Motor neuron (in vitro differentiated cells): ENCODE results near the gene PHF12. TPM values are rescaled to one million over a fixed set of nuclear protein-coding genes. Genes with fewer than 3 reads are reported as not detected.

Source experiments
- ATAC-seq, 8 experiments: fragments of 200-7000 bp; cut with Tn5 transposase; replicated peaks in 6 of 8; 2 replicates each; pipeline ENCODE4 v1.8.0; 2021; ENCODE audit warnings: mild to moderate bottlenecking in 8 of 8, moderate library complexity in 8 of 8
- H3K27ac ChIP-seq, 2 donors: fragments of 250-450 bp; sonication (Bioruptor Pico); 2 replicates each; pipeline ENCODE4 v1.9.0; 2021; ENCODE audit warnings: antibody characterized with exemption in 2 of 2, mild to moderate bottlenecking in 2 of 2, moderate library complexity in 1 of 2
- H3K4me1 ChIP-seq, 2 donors: fragments of 250-450 bp; sonication (Bioruptor Pico); replicated peaks in 1 of 2; 2 replicates each; pipeline ENCODE4 v1.6.1; 2021; ENCODE audit warnings: antibody characterized with exemption in 2 of 2, mild to moderate bottlenecking in 2 of 2, moderate library complexity in 1 of 2
- H3K4me3 ChIP-seq, 5 donors: fragments of 250-450 bp; sonication (Bioruptor Pico); 2 replicates each; pipeline ENCODE4 v1.9.0; 2021; ENCODE audit warnings: antibody characterized with exemption in 5 of 5, mild to moderate bottlenecking in 5 of 5, moderate library complexity in 4 of 5
- WGBS, 10 experiments: fragments of 450-650 bp; shearing (Covaris generic); methylation state at CpG; one replicate each; pipeline ENCODE4 v1.0.0; 2022; 5-methylcytosine and 5-hydroxymethylcytosine counted together
- in situ Hi-C, 9 experiments: fragments of 400-800 bp; cut with MboI; loops; one replicate each; pipeline ENCODE4 v1.15.0; 2021; ENCODE audit warnings: low sequenced_read_pairs in 9 of 9, low pct_unique_long_range_greater_than_20kb in 2 of 9; ENCODE audit not compliant: unreplicated experiment in 9 of 9
- total RNA-seq, 8 experiments: library from RNA; unstranded; fragments of 300-600 nt; gene quantifications; 2 replicates each; pipeline versions ENCODE4 v1.2.3 to v1.2.4, GENCODE V29; 2022

PHF12 gene
- total RNA-seq, 8 experiments from 2014 or later, result 9.1 to 50.7 (median 23.4) TPM

GRCh38 chr17:28902819-28903545 is 48.3 kb downstream of the PHF12 start, which contains the start of gene DHRS13:
DHRS13 (minus strand) TSS chr17:28903079; CDS start chr17:28902944, 135 bp downstream.
- peaks cover 3 to 10% of the 10 kb centered on the region in 2 donors for H3K4me1 ChIP-seq
- in situ Hi-C loops, result loop anchor here in 2 of 9 experiments (25.0 kb wide), 1 partner anchor 141 kb away; no protein-coding TSS in a partner anchor
- peak; percentile 76 to 93 (median 90) for ATAC-seq
- H3K27ac ChIP-seq, result peak within 1 kb of the TSS; percentile 79 to 80
- peak within 1 kb of the TSS; percentile 48 to 82 (median 58) for H3K4me3 ChIP-seq
- 0 to 40% (median 0%) methylated on average over 1 to 20 of the region's 55 CpGs; no CpG with 5 or more reads in 5 of the 10 experiments for WGBS, 10 experiments

- 8 to 58% (median 21%) methylated on average over 2 to 21 of the region's 62 CpGs; no CpG with 5 or more reads in 1 of the 10 experiments for WGBS, 10 experiments
- in situ Hi-C loops, result loop anchor here in 2 of 9 experiments (25.0 kb wide), 1 partner anchor 140 kb away; no protein-coding TSS in a partner anchor
- H3K27ac ChIP-seq, result peak overlapping the region; percentile 79 to 80
- H3K4me1 ChIP-seq, result peaks cover 6 to 10% of the 10 kb centered on the region in 2 donors
- ATAC-seq, result peak; percentile 28 to 65 (median 60)
- peak overlapping the region; percentile 48 to 82 (median 58) for H3K4me3 ChIP-seq
Measured at GRCh38 chr17:28901866-28902818, 49.2 kb downstream of the PHF12 start.

DNA sequence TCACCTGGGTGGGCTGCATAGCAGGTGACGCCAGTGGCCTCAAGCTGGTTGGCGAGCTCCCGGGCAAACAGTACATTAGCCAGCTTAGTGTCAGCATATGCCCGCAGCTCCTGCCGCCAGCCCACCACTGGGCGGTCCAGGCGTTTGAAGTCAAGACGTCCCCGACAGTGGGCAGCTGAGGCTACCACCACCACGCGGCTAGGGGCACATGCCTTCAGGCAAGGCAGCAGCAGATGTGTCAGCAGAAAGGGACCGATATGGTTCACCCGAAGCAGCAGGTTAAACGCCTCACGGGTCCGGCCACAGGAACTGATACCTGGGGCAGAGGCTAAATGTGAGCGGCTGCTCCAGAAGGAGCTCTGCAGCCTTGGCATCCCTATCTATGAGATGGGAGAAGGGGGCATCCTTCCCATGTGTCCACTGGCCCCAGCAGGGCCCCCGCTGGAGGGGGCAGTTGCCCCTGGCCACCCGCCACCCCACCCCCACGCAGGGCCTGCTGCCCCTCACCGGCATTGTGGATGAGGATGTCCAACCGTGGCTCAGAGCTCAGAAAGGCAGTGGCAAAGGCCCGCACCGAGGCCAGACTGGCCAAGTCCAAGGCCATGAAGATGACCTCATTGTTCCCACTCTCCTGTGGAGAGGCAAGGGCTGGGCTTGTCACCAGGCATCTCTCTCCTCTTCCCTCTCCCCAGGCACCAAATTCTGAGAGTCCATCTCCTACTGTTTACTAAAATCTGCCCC is 50.2 kb downstream of the PHF12 start:
- ATAC-seq, result no peak
- Histone ChIP-seq H3K27ac (no peak overlapping the region), H3K4me1 (peaks cover 7 to 10% of the 10 kb centered on the region in 2 donors), H3K4me3 (peak overlapping the region; percentile 48 to 82 (median 58))
- in situ Hi-C loops, result loop anchor here in 2 of 9 experiments (25.0 kb wide), 1 partner anchor 139 kb away; no protein-coding TSS in a partner anchor
- WGBS, 10 experiments, result 20% methylated on average over 2 of the region's 24 CpGs; no CpG with 5 or more reads in 9 of the 10 experiments

- peaks cover 17% of the 10 kb centered on the region in 2 donors for H3K4me1 ChIP-seq
- H3K4me3 ChIP-seq, result no peak overlapping the region
- WGBS, 10 experiments, result 90 to 100% (median 100%) methylated on average over 1 to 5 of the region's 5 CpGs; no CpG with 5 or more reads in 2 of the 10 experiments
- no peak for ATAC-seq
- H3K27ac ChIP-seq, result no peak overlapping the region
- in situ Hi-C loops, result no loop called here
Measured at GRCh38 chr17:28899212-28899815, 52.0 kb downstream of the PHF12 start.

GRCh38 chr17:28898527-28898955 is 52.8 kb downstream of the PHF12 start:
- H3K4me1 ChIP-seq, result peaks cover 17% of the 10 kb centered on the region in 2 donors
- 42 to 100% (median 71%) methylated on average over 1 to 7 of the region's 12 CpGs; no CpG with 5 or more reads in 3 of the 10 experiments for WGBS, 10 experiments
- in situ Hi-C loops, result no loop called here
- no peak overlapping the region for H3K27ac ChIP-seq
- ATAC-seq, result no peak
- no peak overlapping the region for H3K4me3 ChIP-seq

DNA sequence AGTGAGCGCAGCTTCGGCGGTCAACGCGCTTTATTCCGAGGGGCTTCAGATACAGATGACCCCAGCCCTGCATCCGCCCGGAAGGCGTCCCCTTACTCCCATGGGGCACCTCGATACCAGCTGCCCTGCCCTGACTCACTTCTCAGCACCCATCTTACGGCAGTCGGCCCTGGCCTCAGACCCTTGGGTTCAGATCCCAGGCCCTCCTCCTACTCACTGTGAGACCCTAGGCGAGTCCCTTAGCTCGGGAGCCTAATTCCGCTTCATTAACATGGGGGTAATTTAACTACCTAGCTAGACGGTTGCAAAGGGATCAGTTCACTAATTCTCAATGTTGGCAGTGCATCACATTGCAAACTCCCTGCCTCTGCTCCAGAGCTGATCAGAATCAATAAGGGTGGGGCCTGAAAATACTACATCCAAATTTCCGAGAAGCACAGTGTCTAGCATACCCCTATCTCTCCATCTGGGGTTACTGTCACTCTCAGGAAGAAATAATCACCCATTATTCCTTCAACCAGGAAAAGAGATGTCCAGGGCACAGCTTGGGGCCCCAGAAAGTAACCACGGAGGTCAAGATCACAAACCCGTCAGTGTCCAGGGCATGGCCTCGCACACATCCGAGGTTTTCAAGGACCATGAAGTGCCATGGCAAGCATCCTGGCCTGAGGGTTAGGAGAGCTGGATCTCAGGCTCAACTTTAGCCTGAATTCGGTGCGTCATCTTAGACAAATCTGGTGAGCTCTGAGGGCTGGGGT is 53.4 kb downstream of the PHF12 start:
- H3K4me1 ChIP-seq, result peaks cover 17% of the 10 kb centered on the region in 2 donors
- H3K27ac ChIP-seq, result peak overlapping the region; percentile 77 to 86
- H3K4me3 ChIP-seq, result peak overlapping the region; percentile 64 to 91 (median 82)
- peak in 2 of 8 experiments; percentile 2 to 8 for ATAC-seq
- WGBS, 10 experiments, result 0 to 100% (median 38%) methylated on average over 1 to 10 of the region's 23 CpGs; no CpG with 5 or more reads in 3 of the 10 experiments
- in situ Hi-C loops, result no loop called here

GRCh38 chr17:28896884-28897768 is 54.2 kb downstream of the PHF12 start, which contains the start of gene FLOT2:
FLOT2 (minus strand) TSS chr17:28897733; CDS start chr17:28897574, 159 bp downstream.
- peak within 1 kb of the TSS; percentile 64 to 91 (median 82) for H3K4me3 ChIP-seq
- ATAC-seq, result peak; percentile 76 to 86 (median 83)
- peaks cover 17% of the 10 kb centered on the region in 2 donors for H3K4me1 ChIP-seq
- peak within 1 kb of the TSS; percentile 77 to 86 for H3K27ac ChIP-seq
- WGBS, 10 experiments, result 0 to 2% (median 0%) methylated on average over 1 to 14 of the region's 73 CpGs; no CpG with 5 or more reads in 6 of the 10 experiments
- in situ Hi-C loops, result no loop called here

GRCh38 chr17:28896491-28896883 is 54.8 kb downstream of the PHF12 start:
- in situ Hi-C loops, result no loop called here
- peak in 1 of 8 experiments; percentile 0 for ATAC-seq
- H3K4me3 ChIP-seq, result peak overlapping the region; percentile 64 to 91 (median 82)
- peaks cover 13 to 17% of the 10 kb centered on the region in 2 donors for H3K4me1 ChIP-seq
- H3K27ac ChIP-seq, result peak overlapping the region; percentile 6 to 86
- 3 to 27% (median 17%) methylated on average over 3 to 5 of the region's 5 CpGs; no CpG with 5 or more reads in 7 of the 10 experiments for WGBS, 10 experiments

DNA sequence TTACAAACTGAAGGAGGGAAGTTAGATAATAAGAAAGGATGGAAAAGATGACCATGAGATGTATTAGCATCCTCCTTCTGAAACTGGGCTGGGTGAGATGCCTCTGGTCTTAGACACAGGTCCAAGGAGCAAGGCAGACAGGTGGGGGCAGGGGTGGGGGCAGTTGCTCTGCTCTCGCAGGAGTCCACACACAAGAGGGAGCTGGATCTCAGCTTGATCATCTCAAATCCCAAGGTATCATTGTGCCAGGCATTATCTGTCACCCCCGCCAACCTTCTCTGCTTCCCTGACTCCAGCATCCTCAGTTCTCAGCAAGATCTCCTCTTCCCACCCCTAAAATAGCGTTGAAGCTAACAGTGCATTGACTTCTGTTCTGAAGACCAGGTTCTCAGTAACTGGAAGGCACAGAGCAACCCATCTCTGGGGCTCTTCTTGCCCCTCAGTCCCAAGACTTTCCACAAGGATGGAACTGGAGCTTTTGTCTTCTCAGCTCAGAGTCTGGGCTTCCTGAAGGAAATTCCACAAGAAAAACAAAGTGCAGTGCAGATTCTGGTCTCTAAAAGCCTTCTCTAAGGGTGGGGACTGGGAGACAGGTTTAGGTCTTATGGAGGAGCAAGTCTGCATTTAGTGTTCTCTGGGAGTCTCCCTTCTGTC is 55.4 kb downstream of the PHF12 start:
- Histone ChIP-seq H3K27ac (peak overlapping the region in 1 of 2 donors; percentile 86), H3K4me3 (peak overlapping the region; percentile 64 to 91 (median 82)), H3K4me1 (peaks cover 7 to 14% of the 10 kb centered on the region in 2 donors)
- in situ Hi-C loops, result no loop called here
- WGBS, 10 experiments, result 50 to 100% (median 70%) methylated on average over 1 to 3 of the region's 3 CpGs; no CpG with 5 or more reads in 6 of the 10 experiments
- ATAC-seq, result no peak
